Hematopoietic multipotent progenitor cell treated with erythropoietin and hydrocortisone succinate and interleukin-3 and kit ligand, for 6 days (in vitro differentiated cells): ENCODE results near the gene CERK.

ENCODE experiments used
- DNase-seq: peaks from one replicate; pipeline ENCODE4 v3.0.0-alpha.2; 2015

CERK gene

GRCh38 chr22:46764779-46765485 is 26.9 kb upstream of the CERK start:
- DNase-seq = no peak

- DNase-seq = no peak
These were observed 26.2 kb upstream of the CERK start for GRCh38 chr22:46764140-46764680.

GRCh38 chr22:46763051-46763705 is 25.1 kb upstream of the CERK start:
- DNase-seq = peak; percentile 51

- DNase-seq = peak; percentile 98
These were observed 24.4 kb upstream of the CERK start, which contains the start of gene TBC1D22A for GRCh38 chr22:46762238-46763050. Gene TBC1D22A (plus strand): TSS chr22:46762650. CDS start chr22:46762787, 137 bp downstream.

GRCh38 chr22:46761539-46762237 is 23.6 kb upstream of the CERK start:
- peak; percentile 49 for DNase-seq

- DNase-seq = no peak
These were observed 23.0 kb upstream of the CERK start for GRCh38 chr22:46761017-46761416.

GRCh38 chr22:46758867-46759290 is 20.8 kb upstream of the CERK start:
- peak; percentile 82 for DNase-seq

- DNase-seq = no peak
These were observed 20.1 kb upstream of the CERK start for GRCh38 chr22:46758121-46758520.

- no peak for DNase-seq
These were observed 19.1 kb upstream of the CERK start for GRCh38 chr22:46757104-46757503.

- no peak for DNase-seq
These were observed 18.0 kb upstream of the CERK start for GRCh38 chr22:46756097-46756496.

- no peak for DNase-seq
These were observed 17.5 kb upstream of the CERK start for GRCh38 chr22:46755525-46755924.

GRCh38 chr22:46754826-46755225 is 16.8 kb upstream of the CERK start:
- DNase-seq = no peak

- peak; percentile 79 for DNase-seq
These were observed 16.2 kb upstream of the CERK start for GRCh38 chr22:46754110-46754799.

GRCh38 chr22:46753761-46754109 is 15.7 kb upstream of the CERK start:
- DNase-seq = no peak

GRCh38 chr22:46753360-46753759 is 15.3 kb upstream of the CERK start:
- no peak for DNase-seq

- DNase-seq = no peak
These were observed 14.9 kb upstream of the CERK start for GRCh38 chr22:46752988-46753310.

- no peak for DNase-seq
These were observed 14.4 kb upstream of the CERK start for GRCh38 chr22:46752286-46752987.

GRCh38 chr22:46750863-46751443 is 12.9 kb upstream of the CERK start:
- DNase-seq = no peak

- no peak for DNase-seq
These were observed 12.4 kb upstream of the CERK start for GRCh38 chr22:46750530-46750800.

- DNase-seq = no peak
These were observed 11.9 kb upstream of the CERK start for GRCh38 chr22:46749682-46750529.
